ENCODE data around the gene ARHGEF28. TPM values are rescaled to one million over a fixed set of nuclear protein-coding genes. Genes with fewer than 3 reads are reported as not detected.

ARHGEF28 gene
- total RNA-seq, 1 donor from 2014 or later: 9.3 TPM

DNA sequence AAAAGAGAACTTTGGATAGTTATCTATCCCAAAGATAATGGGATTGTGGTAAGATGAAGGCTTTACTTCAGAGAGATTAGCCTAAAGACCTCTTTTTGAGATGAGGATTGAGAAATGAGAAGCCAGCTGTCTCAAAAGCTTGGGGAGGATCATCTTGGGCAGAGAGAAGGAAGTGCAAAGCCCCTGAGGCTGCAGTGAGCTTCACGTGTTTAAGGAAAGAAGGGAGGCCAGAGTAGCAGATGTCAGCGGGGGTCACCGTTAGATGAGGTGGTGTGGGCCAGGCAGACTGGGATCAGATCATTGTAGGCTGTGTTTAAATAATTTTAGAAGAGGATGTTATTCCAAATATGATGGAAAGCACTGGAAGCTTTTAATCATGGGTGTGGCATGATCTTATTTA lies 270.1 kb downstream of the ARHGEF28 start:
- no peak for DNase-seq (ENCODE audit: low spot score)
- TF ChIP-seq, protein P1, sequence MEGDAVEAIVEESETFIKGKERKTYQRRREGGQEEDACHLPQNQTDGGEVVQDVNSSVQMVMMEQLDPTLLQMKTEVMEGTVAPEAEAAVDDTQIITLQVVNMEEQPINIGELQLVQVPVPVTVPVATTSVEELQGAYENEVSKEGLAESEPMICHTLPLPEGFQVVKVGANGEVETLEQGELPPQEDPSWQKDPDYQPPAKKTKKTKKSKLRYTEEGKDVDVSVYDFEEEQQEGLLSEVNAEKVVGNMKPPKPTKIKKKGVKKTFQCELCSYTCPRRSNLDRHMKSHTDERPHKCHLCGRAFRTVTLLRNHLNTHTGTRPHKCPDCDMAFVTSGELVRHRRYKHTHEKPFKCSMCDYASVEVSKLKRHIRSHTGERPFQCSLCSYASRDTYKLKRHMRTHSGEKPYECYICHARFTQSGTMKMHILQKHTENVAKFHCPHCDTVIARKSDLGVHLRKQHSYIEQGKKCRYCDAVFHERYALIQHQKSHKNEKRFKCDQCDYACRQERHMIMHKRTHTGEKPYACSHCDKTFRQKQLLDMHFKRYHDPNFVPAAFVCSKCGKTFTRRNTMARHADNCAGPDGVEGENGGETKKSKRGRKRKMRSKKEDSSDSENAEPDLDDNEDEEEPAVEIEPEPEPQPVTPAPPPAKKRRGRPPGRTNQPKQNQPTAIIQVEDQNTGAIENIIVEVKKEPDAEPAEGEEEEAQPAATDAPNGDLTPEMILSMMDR (IDR thresholded peaks at IDR 0.05): no peak
- Mint-ChIP-seq H3K36me3 (ENCODE audit: low read depth) (peaks cover 16% of the 10 kb centered on the region), H3K4me3 (ENCODE audit: unreplicated experiment) (no peak overlapping the region), H3K4me1 (ENCODE audit: low read depth) (peaks cover 21% of the 10 kb centered on the region), H3K27ac (ENCODE audit: unreplicated experiment) (no peak overlapping the region), H3K27me3 (ENCODE audit: low read depth) (no peaks in the 10 kb centered on the region), H3K9me3 (ENCODE audit: low read depth) (peaks cover 2% of the 10 kb centered on the region)

DNA sequence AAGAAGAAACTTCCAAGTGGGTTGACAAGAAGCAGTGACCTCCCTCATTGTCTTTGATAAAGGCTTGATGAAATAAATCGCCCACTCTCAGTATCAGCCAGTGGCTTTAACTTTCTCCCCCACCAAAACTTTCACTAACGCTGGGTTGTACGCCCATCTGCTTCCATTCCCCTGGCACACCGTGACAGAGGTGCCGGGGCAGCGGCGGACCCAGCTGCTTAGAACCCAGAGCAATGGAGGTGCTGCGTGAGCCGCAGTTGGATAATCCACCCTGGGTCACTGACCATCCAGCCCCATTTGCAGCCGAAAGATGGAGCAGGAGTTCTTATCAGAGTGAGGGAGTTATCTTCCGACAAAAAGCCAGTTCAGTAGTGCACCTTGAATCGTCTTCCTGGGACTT lies 270.7 kb downstream of the ARHGEF28 start:
- no peak for DNase-seq (ENCODE audit: low spot score)
- H3K36me3 Mint-ChIP-seq (ENCODE audit: low read depth): peaks cover 16% of the 10 kb centered on the region
- H3K4me3 Mint-ChIP-seq (ENCODE audit: unreplicated experiment): no peak overlapping the region
- TF ChIP-seq, protein P1 (IDR thresholded peaks at IDR 0.05): no peak
- H3K9me3 Mint-ChIP-seq (ENCODE audit: low read depth): peaks cover 2% of the 10 kb centered on the region
- H3K4me1 Mint-ChIP-seq (ENCODE audit: low read depth): peaks cover 25% of the 10 kb centered on the region
- no peak overlapping the region for H3K27ac Mint-ChIP-seq (ENCODE audit: unreplicated experiment)
- H3K27me3 Mint-ChIP-seq (ENCODE audit: low read depth): no peaks in the 10 kb centered on the region

DNA sequence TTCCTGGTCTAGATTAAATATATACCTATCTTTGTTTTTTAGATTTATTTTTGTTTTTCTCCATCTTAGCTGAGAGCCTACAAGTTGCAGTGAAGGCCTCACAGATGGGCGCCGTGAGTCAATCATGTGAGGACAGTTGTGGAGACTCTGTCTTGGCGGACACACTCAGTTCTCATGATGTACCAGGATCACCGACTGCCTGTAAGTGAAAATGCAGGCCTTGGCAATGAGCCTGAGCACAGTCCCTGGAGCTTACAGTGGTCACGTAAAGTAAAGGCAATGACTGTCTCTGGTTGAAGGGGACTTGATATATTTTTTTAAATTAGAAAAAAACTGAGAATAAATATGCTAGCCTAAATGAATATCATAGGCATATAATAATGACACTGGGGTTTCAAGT lies 271.9 kb downstream of the ARHGEF28 start:
- Mint-ChIP-seq H3K27ac (ENCODE audit: unreplicated experiment) (no peak overlapping the region), H3K36me3 (ENCODE audit: low read depth) (peaks cover 14% of the 10 kb centered on the region), H3K4me3 (ENCODE audit: unreplicated experiment) (no peak overlapping the region), H3K27me3 (ENCODE audit: low read depth) (no peaks in the 10 kb centered on the region), H3K9me3 (ENCODE audit: low read depth) (no peaks in the 10 kb centered on the region), H3K4me1 (ENCODE audit: low read depth) (peaks cover 30% of the 10 kb centered on the region)
- no peak for DNase-seq (ENCODE audit: low spot score)
- TF ChIP-seq, protein P1 (IDR thresholded peaks at IDR 0.05): no peak

DNA sequence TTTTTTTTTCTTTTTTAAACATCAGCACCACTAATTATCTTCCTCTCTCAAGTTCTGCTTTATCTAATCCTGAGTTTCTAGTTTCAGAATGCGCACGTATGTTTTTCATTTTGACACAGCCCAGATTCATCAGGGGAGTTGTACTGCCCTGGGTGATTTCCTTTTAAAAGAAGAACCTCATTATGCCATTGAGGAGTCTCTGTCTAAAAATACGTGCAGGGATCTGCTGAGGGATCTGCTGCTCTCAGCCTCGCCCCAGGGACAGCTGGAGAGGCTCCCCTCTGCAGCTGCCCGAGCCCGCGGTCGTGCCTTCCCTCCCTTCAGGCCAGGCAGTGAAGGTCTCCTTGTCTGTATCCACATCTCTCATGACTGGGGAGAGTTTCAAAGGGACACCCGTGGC lies 273.1 kb downstream of the ARHGEF28 start:
- TF ChIP-seq, protein P1 (IDR thresholded peaks at IDR 0.05): no peak
- H3K4me1 Mint-ChIP-seq (ENCODE audit: low read depth): peaks cover 23% of the 10 kb centered on the region
- no peak overlapping the region for H3K4me3 Mint-ChIP-seq (ENCODE audit: unreplicated experiment)
- DNase-seq (ENCODE audit: low spot score): no peak
- H3K9me3 Mint-ChIP-seq (ENCODE audit: low read depth): no peaks in the 10 kb centered on the region
- peaks cover 14% of the 10 kb centered on the region for H3K36me3 Mint-ChIP-seq (ENCODE audit: low read depth)
- H3K27ac Mint-ChIP-seq (ENCODE audit: unreplicated experiment): no peak overlapping the region
- no peaks in the 10 kb centered on the region for H3K27me3 Mint-ChIP-seq (ENCODE audit: low read depth)

DNA sequence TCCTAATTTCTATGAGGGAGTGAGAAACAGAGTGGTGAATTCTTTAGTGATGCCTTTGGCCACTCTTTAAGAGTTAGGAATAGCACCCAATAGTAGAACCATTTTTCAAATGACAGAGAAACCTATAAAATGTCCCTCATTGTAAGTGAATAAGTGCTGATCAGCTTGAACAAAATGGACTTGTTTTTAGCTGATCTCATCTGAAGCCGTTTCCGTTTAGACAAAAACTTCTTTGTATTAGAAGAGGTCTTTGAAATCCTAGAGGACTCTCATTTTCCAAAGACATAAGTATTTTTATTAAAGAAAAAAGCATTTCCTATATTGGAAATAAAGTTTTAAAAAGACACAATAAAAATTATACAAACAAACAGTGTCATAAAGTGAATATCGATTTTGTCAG lies 273.9 kb downstream of the ARHGEF28 start:
- peaks cover 12% of the 10 kb centered on the region for H3K36me3 Mint-ChIP-seq (ENCODE audit: low read depth)
- no peaks in the 10 kb centered on the region for H3K27me3 Mint-ChIP-seq (ENCODE audit: low read depth)
- TF ChIP-seq, protein P1 (IDR thresholded peaks at IDR 0.05): no peak
- DNase-seq (ENCODE audit: low spot score): no peak
- H3K4me1 Mint-ChIP-seq (ENCODE audit: low read depth): peaks cover 23% of the 10 kb centered on the region
- no peak overlapping the region for H3K27ac Mint-ChIP-seq (ENCODE audit: unreplicated experiment)
- no peak overlapping the region for H3K4me3 Mint-ChIP-seq (ENCODE audit: unreplicated experiment)
- H3K9me3 Mint-ChIP-seq (ENCODE audit: low read depth): no peaks in the 10 kb centered on the region

Data from chondrocyte (in vitro differentiated cells).